Neutrophil (primary cell): ENCODE data around the gene ATL1.
"Not testable (repeated sequence)": the region's sequence is repeated elsewhere in the genome, so short reads cannot be mapped to it uniquely, and the experiment has no call there.

Experiments
- H3K27ac ChIP-seq: fragments of 200-600 bp; sonication (generic); 2 replicates; pipeline ENCODE4 v1.5.1; 2016; ENCODE audit warnings: mild to moderate bottlenecking, moderate library complexity
- H3K27me3 ChIP-seq: fragments of 200-600 bp; sonication (generic); 2 replicates; pipeline ENCODE4 v1.6.0; 2016; ENCODE audit warnings: mild to moderate bottlenecking
- H3K36me3 ChIP-seq: fragments of 200-600 bp; sonication (generic); 2 replicates; pipeline ENCODE4 v1.5.1; 2017
- H3K4me1 ChIP-seq, 2 experiments: fragments of 200-600 bp in 1 of 2; sonication (generic) in 1 of 2; 1 replicate in 1 of 2; 2 replicates in 1 of 2; pipeline versions ENCODE4 v1.5.1 to v1.6.1; 2013 to 2016; ENCODE audit warnings: low read depth in 1 of 2, low read length in 1 of 2, mild to moderate bottlenecking in 1 of 2, moderate library complexity in 1 of 2; ENCODE audit not compliant: control insufficient read depth in 1 of 2, insufficient read depth in 1 of 2
- H3K4me3 ChIP-seq, 2 experiments: fragments of 200-600 bp in 1 of 2; sonication (generic) in 1 of 2; 1 replicate in 1 of 2; 2 replicates in 1 of 2; pipeline ENCODE4 v1.5.1; 2013 to 2016; ENCODE audit warnings: low read depth in 1 of 2, low read length in 1 of 2, mild to moderate bottlenecking in 1 of 2, moderate library complexity in 1 of 2
- H3K9me3 ChIP-seq: fragments of 200-600 bp; sonication (generic); 2 replicates; pipeline ENCODE4 v1.5.1; 2016
- TF ChIP-seq, protein P1 (sequence below): fragments of 200-600 bp; sonication (generic); IDR thresholded peaks from 2 replicates; pipeline ENCODE4 v1.5.1; 2016; ENCODE audit warnings: antibody characterized with exemption

Gene ATL1

DNA sequence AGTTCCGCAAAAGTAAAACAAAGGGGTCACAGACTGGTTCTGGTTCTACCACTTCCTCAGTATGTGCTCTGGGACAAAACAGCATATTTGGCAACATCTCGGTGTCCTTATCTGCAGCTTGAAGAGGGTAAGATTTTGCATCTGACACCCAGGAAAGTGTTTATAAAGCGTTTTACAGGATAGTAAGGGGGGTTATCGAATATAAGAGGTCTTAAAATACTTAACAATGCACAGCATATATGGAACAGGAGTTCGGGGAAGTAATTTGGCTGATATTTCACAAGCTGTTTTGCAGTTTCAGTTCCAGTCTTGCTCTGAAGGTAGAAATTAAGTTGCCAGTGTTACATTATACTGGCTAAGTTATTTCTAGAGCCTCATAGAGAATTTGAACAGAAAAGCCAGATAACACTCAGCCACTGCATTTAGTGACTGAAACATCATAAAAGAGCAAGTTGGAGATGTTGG, 26.7 kb upstream of the ATL1 start:
- Histone ChIP-seq H3K27me3 (peaks cover 10% of the 10 kb centered on the region), H3K4me1 (peaks cover 17 to 18% of the 10 kb centered on the region in 2 experiments), H3K27ac (peak overlapping the region; percentile 24), H3K9me3 (no peaks in the 10 kb centered on the region), H3K4me3 (peak overlapping the region; percentile 68 to 76), H3K36me3 (no peaks in the 10 kb centered on the region)
- TF ChIP-seq, protein P1, sequence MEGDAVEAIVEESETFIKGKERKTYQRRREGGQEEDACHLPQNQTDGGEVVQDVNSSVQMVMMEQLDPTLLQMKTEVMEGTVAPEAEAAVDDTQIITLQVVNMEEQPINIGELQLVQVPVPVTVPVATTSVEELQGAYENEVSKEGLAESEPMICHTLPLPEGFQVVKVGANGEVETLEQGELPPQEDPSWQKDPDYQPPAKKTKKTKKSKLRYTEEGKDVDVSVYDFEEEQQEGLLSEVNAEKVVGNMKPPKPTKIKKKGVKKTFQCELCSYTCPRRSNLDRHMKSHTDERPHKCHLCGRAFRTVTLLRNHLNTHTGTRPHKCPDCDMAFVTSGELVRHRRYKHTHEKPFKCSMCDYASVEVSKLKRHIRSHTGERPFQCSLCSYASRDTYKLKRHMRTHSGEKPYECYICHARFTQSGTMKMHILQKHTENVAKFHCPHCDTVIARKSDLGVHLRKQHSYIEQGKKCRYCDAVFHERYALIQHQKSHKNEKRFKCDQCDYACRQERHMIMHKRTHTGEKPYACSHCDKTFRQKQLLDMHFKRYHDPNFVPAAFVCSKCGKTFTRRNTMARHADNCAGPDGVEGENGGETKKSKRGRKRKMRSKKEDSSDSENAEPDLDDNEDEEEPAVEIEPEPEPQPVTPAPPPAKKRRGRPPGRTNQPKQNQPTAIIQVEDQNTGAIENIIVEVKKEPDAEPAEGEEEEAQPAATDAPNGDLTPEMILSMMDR, result no peak

DNA sequence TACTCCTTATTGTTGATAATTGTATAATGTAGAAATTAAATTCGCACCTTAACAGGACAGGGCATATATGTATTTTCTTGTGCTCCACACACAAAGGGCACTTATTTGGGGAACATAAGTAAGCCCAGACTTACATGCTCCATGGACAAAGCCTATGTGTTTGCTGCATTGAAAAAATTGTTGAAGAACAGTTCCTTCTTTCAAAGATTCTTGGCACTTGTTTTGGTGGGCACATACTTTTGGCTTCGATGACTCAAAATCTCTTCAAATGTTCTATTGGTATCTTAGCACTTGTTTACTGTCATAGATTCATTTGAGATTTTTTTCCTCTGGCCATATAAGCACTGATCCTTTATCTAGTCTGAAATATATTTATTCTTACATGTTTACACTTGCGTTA, 26.1 kb upstream of the ATL1 start:
- H3K4me1 ChIP-seq, result peaks cover 17 to 18% of the 10 kb centered on the region in 2 experiments
- H3K27me3 ChIP-seq, result peaks cover 10% of the 10 kb centered on the region
- no peak overlapping the region for H3K27ac ChIP-seq
- H3K9me3 ChIP-seq, result no peaks in the 10 kb centered on the region
- no peaks in the 10 kb centered on the region for H3K36me3 ChIP-seq
- TF ChIP-seq, protein P1, result no peak
- no peak overlapping the region for H3K4me3 ChIP-seq

DNA sequence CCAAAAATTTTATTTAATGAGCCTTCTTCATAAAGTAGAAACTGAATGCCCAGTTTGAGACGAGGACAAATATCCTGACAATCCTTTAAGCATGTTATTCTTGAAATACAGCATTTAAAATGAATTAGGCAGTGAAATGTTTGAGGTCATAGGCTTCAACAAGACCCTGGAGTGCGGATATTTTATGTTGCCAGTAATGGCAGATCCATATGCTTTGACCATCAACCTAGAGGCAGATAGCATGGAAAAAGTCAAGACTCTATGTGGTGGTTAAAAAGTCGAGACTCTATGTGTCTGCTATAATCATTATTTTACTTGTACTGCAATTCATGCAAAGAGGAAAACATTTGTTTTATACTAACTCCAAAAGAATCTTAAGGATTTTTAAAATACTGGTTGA, 25.5 kb upstream of the ATL1 start:
- no peak overlapping the region for H3K27ac ChIP-seq
- H3K9me3 ChIP-seq, result no peaks in the 10 kb centered on the region
- no peaks in the 10 kb centered on the region for H3K36me3 ChIP-seq
- peaks cover 17 to 18% of the 10 kb centered on the region in 2 experiments for H3K4me1 ChIP-seq
- TF ChIP-seq, protein P1, result no peak
- H3K4me3 ChIP-seq, result no peak overlapping the region
- peaks cover 10% of the 10 kb centered on the region for H3K27me3 ChIP-seq

DNA sequence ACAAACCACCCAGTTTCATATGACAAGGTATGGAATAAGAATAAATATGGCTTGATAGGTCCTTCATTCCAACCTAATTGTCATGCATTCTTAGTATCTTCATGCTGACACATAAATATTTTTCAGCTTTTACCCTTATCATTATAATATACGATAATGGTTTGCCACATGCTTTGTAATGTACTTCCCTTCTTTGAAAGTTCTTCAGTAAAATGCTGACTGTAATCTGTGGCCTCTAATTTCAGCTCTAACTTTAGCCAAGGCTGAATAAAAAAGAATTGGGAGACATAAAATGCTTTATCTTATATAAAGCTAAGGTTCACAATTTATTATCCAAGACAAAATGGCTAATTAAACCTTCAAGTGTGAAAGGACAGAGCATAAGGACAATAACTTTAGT, 24.9 kb upstream of the ATL1 start:
- peaks cover 17 to 18% of the 10 kb centered on the region in 2 experiments for H3K4me1 ChIP-seq
- no peaks in the 10 kb centered on the region for H3K9me3 ChIP-seq
- no peaks in the 10 kb centered on the region for H3K36me3 ChIP-seq
- H3K27me3 ChIP-seq, result peaks cover 10% of the 10 kb centered on the region
- no peak overlapping the region for H3K27ac ChIP-seq
- TF ChIP-seq, protein P1, result no peak
- no peak overlapping the region for H3K4me3 ChIP-seq

DNA sequence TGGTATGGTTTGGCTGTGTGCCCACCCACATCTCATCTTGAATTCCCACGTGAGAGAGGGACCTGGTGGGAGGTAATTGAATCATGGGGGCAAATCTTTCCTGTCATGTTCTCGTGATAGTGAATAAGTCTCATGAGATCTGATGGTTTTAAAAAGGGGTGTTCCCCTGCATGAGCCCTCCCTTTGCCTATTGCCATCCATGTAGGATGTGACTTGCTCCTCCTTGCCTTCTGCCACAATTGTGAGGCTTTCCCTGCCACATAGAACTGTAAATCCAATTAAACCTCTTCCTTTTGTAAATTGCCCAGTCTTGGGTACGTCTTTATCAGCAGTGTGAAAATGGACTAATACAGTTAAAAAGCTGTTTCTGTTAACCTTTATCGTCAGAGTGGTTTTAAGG, 21.9 kb upstream of the ATL1 start:
- not testable (repeated sequence) for H3K9me3 ChIP-seq, H3K4me1 ChIP-seq, H3K27ac ChIP-seq, H3K36me3 ChIP-seq, H3K4me3 ChIP-seq, H3K27me3 ChIP-seq

DNA sequence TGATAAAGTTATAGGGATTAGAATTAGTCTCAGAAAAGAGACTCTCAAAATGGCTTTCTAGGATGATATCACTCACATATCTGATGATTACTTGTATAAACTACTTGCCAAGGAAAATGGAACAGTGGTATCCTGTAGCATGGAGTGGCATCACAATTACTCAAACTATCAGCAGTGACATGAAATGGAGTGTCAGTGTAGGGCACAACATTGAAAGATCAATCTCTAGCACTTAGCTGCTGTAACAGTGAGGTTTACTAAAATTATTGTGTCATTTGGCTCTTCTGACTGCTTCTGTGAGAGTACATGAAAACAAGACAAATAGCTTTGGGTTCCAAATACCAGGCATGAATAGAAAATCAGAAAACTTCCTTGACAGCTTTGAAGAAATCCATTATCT, 20.9 kb upstream of the ATL1 start:
- Histone ChIP-seq H3K4me1 (no peaks in the 10 kb centered on the region), H3K27me3 (no peaks in the 10 kb centered on the region), H3K9me3 (no peaks in the 10 kb centered on the region), H3K36me3 (no peaks in the 10 kb centered on the region), H3K27ac (no peak overlapping the region), H3K4me3 (no peak overlapping the region)
- TF ChIP-seq, protein P1, result no peak
